GM21717 (cell line): Measurements from ENCODE around the gene TMBIM4.
A peak's percentile ranks its signal among the peaks of the same experiment; 100 is the strongest.

Experiments
- ATAC-seq: cut with Tn5 transposase; IDR thresholded peaks from one replicate; pipeline ENCODE4 v1.9.1; 2021; ENCODE audit warnings: mild to moderate bottlenecking, moderate library complexity; ENCODE audit not compliant: unreplicated experiment

Gene TMBIM4

GRCh38 chr12:66142826-66143225 is 27.0 kb downstream of the TMBIM4 start:
- no peak for ATAC-seq

DNA sequence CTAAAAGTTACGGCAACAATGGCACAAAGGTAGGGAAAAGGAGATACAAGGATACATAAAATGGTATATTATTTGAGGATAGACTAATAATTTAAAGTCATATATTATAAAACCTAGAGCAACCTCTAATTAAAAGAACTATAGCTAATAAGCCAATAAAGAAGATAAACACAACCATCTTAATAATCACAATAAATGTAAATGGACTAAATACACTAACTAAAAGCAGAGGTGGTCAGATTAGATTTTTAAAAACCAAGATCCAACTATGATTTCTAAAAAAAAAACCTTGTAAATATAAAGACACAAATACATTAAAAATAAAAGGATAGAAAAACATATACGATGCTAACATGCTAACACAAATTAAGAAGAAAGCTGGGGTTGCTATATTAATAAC is 28.5 kb downstream of the TMBIM4 start:
- no peak for ATAC-seq

DNA sequence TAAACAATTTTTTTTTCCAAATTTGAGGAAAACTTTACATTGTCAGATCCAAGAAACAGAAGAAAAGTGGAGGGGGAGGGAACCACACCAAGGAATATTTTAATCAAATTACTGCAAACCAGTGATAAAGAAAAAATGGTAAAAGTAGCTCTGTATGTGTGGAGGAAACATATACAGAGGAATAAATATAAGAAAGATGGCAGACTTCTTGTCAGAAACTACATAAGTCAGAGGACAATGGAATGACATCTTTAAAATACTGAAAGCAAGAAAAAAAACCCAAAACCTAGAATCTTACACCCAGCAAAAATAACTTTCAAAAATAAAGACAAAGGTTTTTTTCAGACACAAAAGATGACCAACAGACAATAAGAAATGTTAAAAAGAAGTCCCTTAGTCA is 29.1 kb downstream of the TMBIM4 start:
- no peak for ATAC-seq

GRCh38 chr12:66139328-66139727 is 30.5 kb downstream of the TMBIM4 start:
- ATAC-seq = no peak

DNA sequence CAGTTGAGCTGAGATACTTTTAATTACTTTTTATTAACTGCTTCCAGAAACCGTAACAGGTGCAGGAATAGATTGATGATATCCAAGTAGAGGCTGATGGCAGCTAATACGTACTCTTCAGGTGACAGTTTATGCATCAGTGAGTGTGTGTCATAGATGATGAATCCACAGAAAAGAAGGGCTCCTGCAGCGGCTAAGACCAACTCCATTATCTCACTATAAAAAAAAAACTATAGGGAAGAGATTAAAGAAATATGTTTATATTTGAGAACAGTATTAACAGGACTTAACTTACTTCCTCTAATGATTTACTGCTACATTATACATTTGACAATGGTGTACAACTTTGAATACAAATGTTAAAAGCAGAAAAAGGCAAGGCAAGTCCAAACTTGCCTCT is 31.9 kb downstream of the TMBIM4 start:
- no peak for ATAC-seq

- ATAC-seq = no peak
Observed at GRCh38 chr12:66132408-66132807, 37.4 kb downstream of the TMBIM4 start.

DNA sequence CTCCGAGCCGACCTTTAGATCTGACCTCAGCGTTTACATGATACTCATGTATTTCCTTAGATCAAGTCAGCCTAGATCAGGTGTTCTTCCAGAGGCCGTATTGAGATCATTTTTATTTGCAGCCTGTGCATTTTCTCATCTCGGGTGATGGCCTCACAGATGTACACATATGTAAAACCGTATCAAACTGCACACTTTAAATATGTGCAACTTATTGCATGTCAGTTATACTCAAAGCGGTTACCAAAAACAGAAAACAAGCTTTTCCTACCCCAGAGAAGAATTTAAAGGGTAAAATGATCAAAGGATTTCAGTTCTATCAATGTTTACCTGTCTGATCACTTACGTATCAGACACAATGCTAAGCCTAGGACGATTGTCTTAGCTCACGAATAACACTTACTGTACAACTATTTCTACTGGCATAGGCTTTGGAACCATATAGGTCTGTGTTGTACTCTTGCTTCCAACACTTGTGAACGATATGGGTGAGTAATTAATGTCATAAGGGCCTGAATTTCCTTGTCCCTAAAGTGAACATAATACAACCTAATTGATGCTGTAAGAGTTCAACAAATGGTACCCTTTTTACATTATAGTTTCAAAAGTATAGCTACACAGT is 38.6 kb downstream of the TMBIM4 start:
- ATAC-seq = no peak

DNA sequence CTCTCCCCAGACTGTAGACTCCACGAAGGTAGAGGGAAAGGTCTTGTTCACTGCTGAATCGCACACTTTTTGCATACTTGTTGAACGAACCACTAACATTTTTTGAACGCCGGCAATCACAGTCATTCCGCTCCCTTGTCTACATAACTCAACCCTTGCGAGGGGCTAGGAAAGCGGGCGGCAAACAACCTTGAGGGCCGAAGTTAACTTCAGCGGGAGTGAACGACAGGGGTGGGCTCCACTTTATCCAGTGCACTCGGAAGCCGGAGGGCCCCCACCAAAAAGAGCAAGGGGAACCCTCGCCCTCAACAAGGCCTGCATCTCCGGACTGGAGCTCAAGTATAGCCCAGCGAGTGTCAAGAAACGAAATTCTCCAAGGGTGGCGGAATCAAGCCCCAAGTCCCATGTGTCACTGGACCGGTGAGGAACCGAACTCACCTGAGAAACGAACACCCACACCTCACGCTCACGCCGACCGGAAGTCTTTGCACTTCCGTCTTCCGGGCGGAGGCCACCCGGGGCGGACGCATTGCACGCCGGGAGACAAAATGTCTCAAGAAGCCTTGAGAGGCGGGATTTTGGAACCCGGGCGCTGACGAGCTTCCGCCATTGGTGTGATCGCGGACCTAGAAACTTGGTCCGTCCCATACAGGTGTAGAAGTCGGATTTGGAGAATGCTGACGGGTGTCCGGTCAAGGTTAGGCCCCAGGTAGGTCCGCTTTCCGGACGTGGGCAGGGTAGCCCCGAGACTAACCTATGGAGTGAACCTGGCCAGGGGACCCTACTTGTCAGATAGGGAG is 39.3 kb downstream of the TMBIM4 start, which contains the start of gene LLPH:
Gene LLPH, minus strand, starts transcription at position 484 of the 800 bp plus-strand sequence. CDS start 1,644 bp downstream, outside the sequence.
- peak; percentile 98 for ATAC-seq

GRCh38 chr12:66129934-66130266 is 39.9 kb downstream of the TMBIM4 start:
- ATAC-seq = no peak

GRCh38 chr12:66127650-66128049 is 42.1 kb downstream of the TMBIM4 start:
- ATAC-seq = no peak

GRCh38 chr12:66120477-66120876 is 49.3 kb downstream of the TMBIM4 start:
- no peak for ATAC-seq

- no peak for ATAC-seq
Observed at GRCh38 chr12:66119870-66120241, 49.9 kb downstream of the TMBIM4 start.

DNA sequence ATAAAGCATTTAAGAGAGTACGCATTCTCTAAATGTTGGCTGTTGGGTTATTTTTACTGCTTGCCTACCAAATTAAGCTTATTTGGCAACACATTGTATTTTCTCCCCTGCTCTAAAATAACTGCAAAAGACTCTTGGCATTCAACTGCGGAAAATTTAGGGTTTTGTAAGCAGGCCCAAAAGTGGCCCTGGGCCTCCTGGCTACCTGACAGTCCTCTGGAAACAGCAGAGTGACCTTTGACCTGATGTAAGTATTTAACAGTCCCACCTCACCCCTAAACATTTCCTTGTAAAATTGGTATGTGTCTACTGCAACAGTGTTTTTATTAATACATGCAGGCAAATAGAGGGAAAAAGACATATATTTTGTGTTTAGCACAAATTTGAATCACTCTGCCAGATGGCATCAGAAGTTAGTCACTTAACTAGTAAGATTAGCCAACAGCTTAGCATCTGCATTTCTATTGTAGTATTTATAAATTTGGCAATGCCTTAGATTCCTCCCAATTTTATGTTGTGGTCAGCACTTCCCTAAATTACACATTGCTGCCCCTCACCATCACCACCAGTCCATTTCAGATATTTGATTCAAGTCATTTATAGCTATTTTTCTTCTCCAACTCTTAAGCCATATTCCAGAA is 50.4 kb downstream of the TMBIM4 start:
- ATAC-seq = no peak

- no peak for ATAC-seq
Observed at GRCh38 chr12:66118240-66118891, 51.4 kb downstream of the TMBIM4 start.

DNA sequence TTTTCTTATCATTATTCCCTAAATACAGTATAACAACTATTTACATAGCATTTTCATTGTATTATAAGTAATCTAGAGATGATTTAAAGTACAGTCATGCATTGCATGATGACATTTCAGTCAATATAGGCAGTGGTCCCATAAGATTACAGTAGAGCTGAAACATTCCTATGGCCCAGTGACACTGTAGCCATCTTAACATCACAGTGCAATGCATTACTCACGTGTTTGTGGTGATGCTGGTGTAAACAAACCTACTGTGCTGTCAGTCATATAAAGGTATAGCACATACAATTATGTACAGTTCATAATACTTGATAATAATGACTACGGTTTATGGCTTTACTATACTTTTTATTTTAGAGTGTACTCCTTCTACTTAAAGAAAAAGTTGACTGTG is 52.6 kb downstream of the TMBIM4 start:
- no peak for ATAC-seq

DNA sequence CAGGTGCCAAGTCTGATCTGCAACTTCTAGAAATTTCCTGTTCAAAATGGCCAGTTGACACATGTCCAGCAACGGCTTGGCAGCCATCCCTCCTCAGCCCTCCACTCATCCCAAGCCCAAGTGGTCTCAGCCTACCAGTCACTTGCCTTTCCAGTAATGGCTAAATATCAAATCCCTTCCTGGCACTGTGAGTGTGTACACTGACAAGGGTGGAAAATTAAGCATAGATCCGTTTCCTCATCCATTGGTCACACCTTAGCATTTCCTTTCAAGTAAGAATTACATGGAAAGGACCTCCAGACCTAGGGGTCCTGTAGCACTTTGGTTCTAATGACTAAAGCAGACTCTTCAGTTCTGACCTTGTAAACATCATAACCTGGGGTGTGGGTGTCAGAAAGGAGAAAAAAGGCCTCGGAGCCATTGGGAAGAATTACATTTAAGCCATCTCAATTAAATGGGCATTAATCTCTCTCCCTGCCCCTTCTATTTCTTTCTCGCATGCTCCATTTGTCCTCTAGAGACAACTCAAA is 54.7 kb downstream of the TMBIM4 start:
- no peak for ATAC-seq

DNA sequence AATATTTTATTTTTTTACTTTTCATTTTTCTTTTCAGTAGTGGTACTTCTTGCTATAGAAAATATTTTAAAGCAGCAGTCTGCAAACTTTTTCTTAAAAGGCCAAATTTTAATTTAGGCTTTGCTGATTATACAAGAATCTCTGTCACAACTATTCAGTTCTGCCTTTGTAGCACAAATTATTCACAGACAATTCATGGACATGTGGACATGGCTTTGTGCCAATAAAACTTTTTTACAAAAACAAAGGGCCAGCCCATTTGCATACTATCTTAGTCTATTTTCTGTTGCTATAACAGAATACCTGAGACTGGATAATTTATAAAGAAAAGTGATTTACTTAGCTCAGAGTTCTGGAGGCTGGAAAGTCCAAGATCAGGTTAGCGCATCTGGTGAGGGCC is 56.3 kb downstream of the TMBIM4 start:
- ATAC-seq = no peak

DNA sequence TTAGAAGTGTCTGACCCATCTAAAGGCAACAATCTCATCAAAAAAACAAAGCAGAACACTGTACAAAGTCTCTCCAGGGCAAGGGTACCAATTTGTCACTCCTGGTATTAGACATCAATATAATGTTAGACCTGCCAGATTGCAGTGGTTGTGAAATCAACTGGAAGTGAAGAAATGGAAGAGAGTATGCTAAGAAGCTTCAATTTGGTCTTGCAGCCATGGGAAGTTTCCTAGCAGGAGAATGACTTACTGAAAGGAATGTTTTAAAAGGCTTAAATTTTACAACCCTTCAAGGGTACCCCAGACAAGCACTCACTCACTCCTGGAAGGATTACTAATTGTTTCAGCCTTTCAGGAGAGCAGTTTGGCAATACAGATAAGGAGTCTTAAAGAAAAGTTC is 58.2 kb downstream of the TMBIM4 start:
- ATAC-seq = no peak

- no peak for ATAC-seq
Observed at GRCh38 chr12:66109056-66109455, 60.7 kb downstream of the TMBIM4 start.

- no peak for ATAC-seq
Observed at GRCh38 chr12:66108386-66108785, 61.4 kb downstream of the TMBIM4 start.

DNA sequence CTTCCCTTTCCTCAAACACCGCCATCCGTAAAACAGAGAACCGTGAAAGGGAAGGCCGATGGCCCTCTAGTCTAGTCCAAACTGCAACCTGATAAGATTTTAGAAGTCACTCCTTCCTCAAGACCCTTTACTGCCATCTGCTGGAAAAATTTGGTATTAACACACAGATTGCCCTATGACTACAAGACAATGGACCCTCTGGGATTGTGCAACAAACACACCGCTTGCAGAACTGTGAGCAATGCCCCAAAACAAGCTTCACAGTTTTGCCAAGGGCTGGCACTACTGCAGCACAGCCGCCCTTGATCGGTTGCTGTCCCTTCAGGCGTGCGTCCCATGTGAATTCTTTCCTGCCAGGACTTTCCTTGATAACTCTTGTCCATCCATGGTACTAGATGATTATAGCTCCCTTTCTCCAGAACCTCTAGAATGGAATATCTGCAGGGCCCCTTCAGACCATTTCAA is 62.3 kb downstream of the TMBIM4 start:
- peak; percentile 79 for ATAC-seq
